PC-9 (cell line): ENCODE results near the gene TBX3. TPM values are rescaled to one million over a fixed set of nuclear protein-coding genes. Genes with fewer than 3 reads are reported as not detected.

Experiments
- BruUV-seq: library from RNA; stranded (reverse); fragments of 400-500 nt; replicated peaks from 2 replicates; lab custom pipeline; 2021; lab: Mats Ljungman, UMichigan
- CTCF ChIA-PET: fragments of 300-600 bp; sonication (Branson Sonifier 250); formaldehyde crosslinking; loops from one replicate; lab custom pipeline; 2022; ENCODE audit warnings: antibody characterized with exemption; lab: Charles Lee
- POLR2A ChIA-PET: fragments of 300-600 bp; sonication (Branson Sonifier 250); formaldehyde crosslinking; loops from one replicate; lab custom pipeline; 2022; ENCODE audit warnings: antibody characterized with exemption; ENCODE audit not compliant: unreplicated experiment; lab: Charles Lee
- DNase-seq, 2 experiments: peaks; one replicate each; pipeline versions ENCODE4 v3.0.0 to v3.0.0-alpha.2; 2015 to 2022; ENCODE audit warnings: mixed read lengths in 1 of 2
- H2AFZ ChIP-seq: fragments of 200-600 bp; sonication (generic); 2 replicates; pipeline ENCODE4 v1.8.1; 2017; ENCODE audit warnings: antibody characterized with exemption
- H3F3A ChIP-seq: fragments of 200-600 bp; sonication (generic); 2 replicates; pipeline ENCODE4 v1.8.1; 2017; ENCODE audit warnings: antibody characterized with exemption, mild to moderate bottlenecking, low read depth; ENCODE audit not compliant: insufficient read depth
- H3K27ac ChIP-seq: fragments of 200-600 bp; sonication (generic); 2 replicates; pipeline ENCODE4 v1.6.1; 2016; ENCODE audit warnings: mixed run types
- H3K27me3 ChIP-seq: fragments of 200-600 bp; sonication (generic); 2 replicates; pipeline ENCODE4 v1.6.1; 2016; ENCODE audit warnings: low read depth, mixed run types; ENCODE audit not compliant: insufficient read depth
- H3K36me3 ChIP-seq: fragments of 200-600 bp; sonication (generic); 2 replicates; pipeline ENCODE4 v1.6.1; 2016; ENCODE audit warnings: low read depth, mixed run types
- H3K4me1 ChIP-seq: fragments of 200-600 bp; sonication (generic); replicated peaks from 2 replicates; pipeline ENCODE4 v1.6.1; 2016; ENCODE audit warnings: mixed run types; ENCODE audit not compliant: insufficient read depth
- H3K4me2 ChIP-seq: fragments of 200-600 bp; sonication (generic); 2 replicates; pipeline ENCODE4 v1.6.1; 2017; ENCODE audit warnings: mixed run types
- H3K4me3 ChIP-seq: fragments of 200-600 bp; sonication (generic); 2 replicates; pipeline ENCODE4 v1.6.1; 2016; ENCODE audit warnings: mixed run types
- H3K79me2 ChIP-seq: fragments of 200-600 bp; sonication (generic); 2 replicates; pipeline ENCODE4 v1.6.1; 2017; ENCODE audit warnings: low read depth, mixed run types
- H3K9me2 ChIP-seq: fragments of 200-600 bp; sonication (generic); 2 replicates; pipeline ENCODE4 v1.8.1; 2017; ENCODE audit warnings: mild to moderate bottlenecking; ENCODE audit not compliant: insufficient read depth
- H3K9me3 ChIP-seq: fragments of 200-600 bp; sonication (generic); 2 replicates; pipeline ENCODE4 v1.8.1; 2016; ENCODE audit warnings: low read depth; ENCODE audit not compliant: insufficient read depth
- H4K20me1 ChIP-seq: fragments of 200-600 bp; sonication (generic); 2 replicates; pipeline ENCODE4 v1.8.1; 2017; ENCODE audit not compliant: insufficient read depth
- EZH2 ChIP-seq: fragments of 200-600 bp; sonication (generic); IDR thresholded peaks from 2 replicates; pipeline ENCODE4 v1.8.0; 2017; ENCODE audit warnings: antibody characterized with exemption, low read depth
- intact Hi-C: fragments of 100-400 bp; cut with micrococcal nuclease; formaldehyde crosslinking; loops from one replicate; pipeline ENCODE4 v1.10.0; 2022; ENCODE audit not compliant: unreplicated experiment
- total RNA-seq: library from RNA; stranded (reverse); gene quantifications from 2 replicates; pipeline ENCODE4 v1.2.3, GENCODE V29; 2021
- TF ChIP-seq, protein P1 (sequence below): fragments of 200-600 bp; sonication (generic); conservative IDR thresholded peaks from 2 replicates; pipeline ENCODE4 v1.6.1; 2017; ENCODE audit warnings: mixed run types, antibody characterized with exemption, mild to moderate bottlenecking, moderate library complexity

Gene TBX3
- total RNA-seq, 1 experiment from 2014 or later: not detected

DNA sequence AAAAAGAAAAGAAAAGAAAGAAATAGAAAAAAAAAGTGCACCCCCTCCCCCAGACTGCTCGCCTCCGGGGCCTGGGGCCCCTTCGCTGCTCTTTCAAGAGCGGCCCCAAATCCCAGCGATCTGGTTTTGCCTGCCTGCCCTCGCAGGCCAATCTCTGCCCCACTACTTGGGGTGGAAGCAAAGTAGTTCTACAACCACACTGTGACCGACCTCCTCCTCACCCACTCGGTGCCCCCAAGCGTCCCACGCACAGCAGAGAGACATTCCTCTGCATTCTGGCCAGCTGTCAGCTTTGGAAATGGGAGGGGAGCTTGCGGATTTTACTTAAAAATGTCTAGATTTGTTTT, 2.4 kb upstream of the TBX3 start:
- intact Hi-C loops: no loop called here
- BruUV-seq: no TSS peak
- H3K36me3 ChIP-seq: no peaks in the 10 kb centered on the region
- TF ChIP-seq, protein P1, sequence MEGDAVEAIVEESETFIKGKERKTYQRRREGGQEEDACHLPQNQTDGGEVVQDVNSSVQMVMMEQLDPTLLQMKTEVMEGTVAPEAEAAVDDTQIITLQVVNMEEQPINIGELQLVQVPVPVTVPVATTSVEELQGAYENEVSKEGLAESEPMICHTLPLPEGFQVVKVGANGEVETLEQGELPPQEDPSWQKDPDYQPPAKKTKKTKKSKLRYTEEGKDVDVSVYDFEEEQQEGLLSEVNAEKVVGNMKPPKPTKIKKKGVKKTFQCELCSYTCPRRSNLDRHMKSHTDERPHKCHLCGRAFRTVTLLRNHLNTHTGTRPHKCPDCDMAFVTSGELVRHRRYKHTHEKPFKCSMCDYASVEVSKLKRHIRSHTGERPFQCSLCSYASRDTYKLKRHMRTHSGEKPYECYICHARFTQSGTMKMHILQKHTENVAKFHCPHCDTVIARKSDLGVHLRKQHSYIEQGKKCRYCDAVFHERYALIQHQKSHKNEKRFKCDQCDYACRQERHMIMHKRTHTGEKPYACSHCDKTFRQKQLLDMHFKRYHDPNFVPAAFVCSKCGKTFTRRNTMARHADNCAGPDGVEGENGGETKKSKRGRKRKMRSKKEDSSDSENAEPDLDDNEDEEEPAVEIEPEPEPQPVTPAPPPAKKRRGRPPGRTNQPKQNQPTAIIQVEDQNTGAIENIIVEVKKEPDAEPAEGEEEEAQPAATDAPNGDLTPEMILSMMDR: no peak
- TF ChIP-seq EZH2: no peak
- peaks cover 88% of the 10 kb centered on the region for H3K27me3 ChIP-seq
- no peak overlapping the region for H2AFZ ChIP-seq
- H4K20me1 ChIP-seq: no peaks in the 10 kb centered on the region
- no peaks in the 10 kb centered on the region for H3F3A ChIP-seq
- H3K4me3 ChIP-seq: no peak overlapping the region
- H3K4me2 ChIP-seq: no peak overlapping the region
- no peak for DNase-seq
- H3K79me2 ChIP-seq: no peaks in the 10 kb centered on the region
- ChIA-PET POLR2A (no interaction called here), CTCF (no interaction called here)
- no peaks in the 10 kb centered on the region for H3K4me1 ChIP-seq
- H3K9me2 ChIP-seq: no peaks in the 10 kb centered on the region
- H3K9me3 ChIP-seq: no peaks in the 10 kb centered on the region
- H3K27ac ChIP-seq: no peak overlapping the region

- no peak overlapping the region for H2AFZ ChIP-seq
- H3K4me1 ChIP-seq: no peaks in the 10 kb centered on the region
- peaks cover 89% of the 10 kb centered on the region for H3K27me3 ChIP-seq
- H3K4me3 ChIP-seq: no peak overlapping the region
- H3F3A ChIP-seq: no peaks in the 10 kb centered on the region
- intact Hi-C loops: no loop called here
- CTCF ChIA-PET: no interaction called here
- POLR2A ChIA-PET: no interaction called here
- H3K9me2 ChIP-seq: no peaks in the 10 kb centered on the region
- H3K4me2 ChIP-seq: no peak overlapping the region
- DNase-seq: no peak
- H4K20me1 ChIP-seq: no peaks in the 10 kb centered on the region
- TF ChIP-seq, protein P1: no peak
- TF ChIP-seq EZH2: no peak
- no peak overlapping the region for H3K27ac ChIP-seq
- H3K79me2 ChIP-seq: no peaks in the 10 kb centered on the region
- BruUV-seq: no TSS peak
- no peaks in the 10 kb centered on the region for H3K36me3 ChIP-seq
- no peaks in the 10 kb centered on the region for H3K9me3 ChIP-seq
Observed at GRCh38 chr12:114685869-114686268, 1.9 kb upstream of the TBX3 start.

GRCh38 chr12:114685320-114685781, 1.4 kb upstream of the TBX3 start:
- Histone ChIP-seq H3K79me2 (no peaks in the 10 kb centered on the region), H3K27me3 (peaks cover 89% of the 10 kb centered on the region), H3K9me2 (no peaks in the 10 kb centered on the region), H3K27ac (no peak overlapping the region), H2AFZ (no peak overlapping the region), H4K20me1 (no peaks in the 10 kb centered on the region), H3K36me3 (no peaks in the 10 kb centered on the region), H3K9me3 (no peaks in the 10 kb centered on the region), H3F3A (no peaks in the 10 kb centered on the region), H3K4me3 (no peak overlapping the region), H3K4me2 (no peak overlapping the region), H3K4me1 (no peaks in the 10 kb centered on the region)
- ChIA-PET CTCF (no interaction called here), POLR2A (no interaction called here)
- TF ChIP-seq, protein P1: no peak
- no peak for TF ChIP-seq EZH2
- intact Hi-C loops: no loop called here
- BruUV-seq: no TSS peak
- no peak for DNase-seq
